Transverse colon (tissue), 3 donors: ENCODE results near the gene ACVR1.

Source experiments
- POLR2A ChIP-seq: fragments of 450-650 bp; IDR thresholded peaks from one replicate; pipeline ENCODE4 v1.6.1; 2016; ENCODE audit warnings: antibody characterized with exemption, mild to moderate bottlenecking, moderate library complexity
- TF ChIP-seq, protein P1 (sequence below), 5 experiments: fragments of 200-600 bp in 3 of 5; fragments of 450-650 bp in 2 of 5; sonication (generic) in 3 of 5; IDR thresholded peaks; 1 replicate in 2 of 5; 2 replicates in 3 of 5; pipeline ENCODE4 v1.5.1; 2016 to 2017; ENCODE audit warnings: antibody characterized with exemption in 5 of 5, inconsistent platforms in 3 of 5, mild to moderate bottlenecking in 2 of 5, moderate library complexity in 1 of 5

GRCh38 chr2:157853820-157854219 is 22.3 kb downstream of the ACVR1 start:
- TF ChIP-seq, protein P1, sequence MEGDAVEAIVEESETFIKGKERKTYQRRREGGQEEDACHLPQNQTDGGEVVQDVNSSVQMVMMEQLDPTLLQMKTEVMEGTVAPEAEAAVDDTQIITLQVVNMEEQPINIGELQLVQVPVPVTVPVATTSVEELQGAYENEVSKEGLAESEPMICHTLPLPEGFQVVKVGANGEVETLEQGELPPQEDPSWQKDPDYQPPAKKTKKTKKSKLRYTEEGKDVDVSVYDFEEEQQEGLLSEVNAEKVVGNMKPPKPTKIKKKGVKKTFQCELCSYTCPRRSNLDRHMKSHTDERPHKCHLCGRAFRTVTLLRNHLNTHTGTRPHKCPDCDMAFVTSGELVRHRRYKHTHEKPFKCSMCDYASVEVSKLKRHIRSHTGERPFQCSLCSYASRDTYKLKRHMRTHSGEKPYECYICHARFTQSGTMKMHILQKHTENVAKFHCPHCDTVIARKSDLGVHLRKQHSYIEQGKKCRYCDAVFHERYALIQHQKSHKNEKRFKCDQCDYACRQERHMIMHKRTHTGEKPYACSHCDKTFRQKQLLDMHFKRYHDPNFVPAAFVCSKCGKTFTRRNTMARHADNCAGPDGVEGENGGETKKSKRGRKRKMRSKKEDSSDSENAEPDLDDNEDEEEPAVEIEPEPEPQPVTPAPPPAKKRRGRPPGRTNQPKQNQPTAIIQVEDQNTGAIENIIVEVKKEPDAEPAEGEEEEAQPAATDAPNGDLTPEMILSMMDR (IDR thresholded peaks at IDR 0.05) = no peak
- no peak for TF ChIP-seq POLR2A
